ENCODE results near the gene TBC1D1. TPM values are rescaled to one million over a fixed set of nuclear protein-coding genes. Genes with fewer than 3 reads are reported as not detected.

The TBC1D1 gene
- total RNA-seq, 1 experiment from 2014 or later, result 97.0 TPM

- DNase-seq (ENCODE audit: low spot score), result no peak
These were observed 5.4 kb upstream of the TBC1D1 start for GRCh38 chr4:37885496-37885895.

DNA sequence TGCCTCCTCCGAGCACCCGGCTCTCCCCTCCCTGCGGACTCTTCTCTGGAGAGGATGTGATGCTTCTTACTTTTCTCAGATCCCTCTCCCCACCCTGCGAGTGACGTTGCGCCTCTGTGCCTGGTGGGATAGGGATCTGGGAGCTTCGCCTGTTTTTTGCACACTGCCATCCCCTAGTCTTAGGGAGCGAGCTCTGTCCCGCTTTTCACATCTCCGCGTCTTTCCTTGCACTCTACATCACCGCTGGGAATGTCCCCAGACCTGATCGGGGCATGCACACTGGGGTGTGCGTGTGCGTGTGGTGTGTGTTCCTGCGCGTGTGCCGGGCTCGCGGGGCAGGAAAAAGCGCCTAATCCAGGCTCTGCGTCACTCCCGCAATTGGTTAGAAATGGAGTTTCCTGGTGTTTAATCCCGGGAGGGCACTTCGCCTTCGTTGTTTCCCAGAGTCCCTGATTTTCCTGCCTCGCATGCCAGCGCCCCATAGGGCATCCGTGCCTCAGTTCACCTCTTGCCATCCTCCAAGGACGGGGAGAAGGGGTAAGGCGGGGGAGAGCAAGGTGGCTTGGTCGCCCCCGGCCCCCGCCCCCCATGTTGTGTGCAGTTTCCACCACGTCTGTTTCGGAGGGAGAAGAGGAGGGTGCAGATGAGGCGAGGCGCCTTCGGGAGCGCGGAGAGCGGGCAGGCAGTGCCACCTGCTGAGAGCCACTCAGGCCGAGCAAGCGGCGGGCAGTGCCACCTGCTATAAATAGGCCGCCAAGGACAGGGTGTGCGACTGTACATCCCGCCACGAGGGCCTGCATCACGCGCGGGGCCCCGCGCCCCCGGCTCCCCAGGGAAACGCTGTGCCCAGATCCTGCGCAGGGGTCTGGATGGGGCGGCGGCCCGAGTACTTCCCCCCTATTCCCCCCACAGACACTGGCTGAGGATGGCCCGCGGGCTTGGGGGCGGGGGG, 759 bp upstream of the TBC1D1 start:
- peak; percentile 15 for DNase-seq (ENCODE audit: low spot score)

DNA sequence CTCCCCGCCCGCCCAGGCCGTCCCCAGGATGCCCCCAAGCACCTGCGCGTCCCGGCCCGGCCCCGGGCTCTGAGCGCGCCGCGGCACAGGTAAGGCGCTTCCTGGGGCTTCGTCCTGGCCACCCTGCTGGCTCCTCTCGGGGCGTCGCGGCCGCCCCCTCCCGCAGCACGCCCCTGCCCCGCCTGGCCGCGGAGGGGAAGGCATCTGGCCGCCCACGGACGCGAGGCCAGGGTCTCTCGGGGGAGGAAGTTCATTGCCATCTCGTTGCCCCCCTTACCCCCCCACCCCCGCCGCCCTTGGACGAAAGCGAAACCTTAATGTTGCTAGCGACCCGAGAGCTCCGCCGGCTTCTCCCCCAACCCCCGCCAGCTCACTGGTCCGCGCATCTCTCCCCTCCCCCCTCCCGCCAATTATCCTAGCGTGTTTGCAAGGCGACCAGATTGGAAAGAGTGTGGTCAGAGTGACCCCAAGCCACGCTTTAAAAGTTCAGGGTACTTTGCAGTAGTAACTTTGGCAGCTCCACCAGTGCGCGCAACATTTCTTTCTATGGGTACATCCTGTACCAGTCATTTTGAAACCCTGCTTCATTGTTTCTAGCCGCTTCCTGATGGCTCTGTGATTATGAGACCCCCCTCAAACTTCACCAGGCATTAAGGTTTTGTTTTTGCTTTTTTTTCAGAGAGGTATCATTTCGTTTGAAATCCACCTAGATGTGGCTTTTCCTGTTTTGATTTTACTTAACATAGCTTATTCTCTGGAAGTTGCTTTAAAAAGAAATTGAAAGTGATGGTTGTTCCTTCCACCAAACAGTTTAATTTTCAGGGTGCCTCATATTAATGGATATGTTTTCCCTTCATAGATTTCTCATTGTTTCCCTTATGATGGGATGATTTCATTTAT, 626 bp downstream of the TBC1D1 start:
- no peak for DNase-seq (ENCODE audit: low spot score)

DNA sequence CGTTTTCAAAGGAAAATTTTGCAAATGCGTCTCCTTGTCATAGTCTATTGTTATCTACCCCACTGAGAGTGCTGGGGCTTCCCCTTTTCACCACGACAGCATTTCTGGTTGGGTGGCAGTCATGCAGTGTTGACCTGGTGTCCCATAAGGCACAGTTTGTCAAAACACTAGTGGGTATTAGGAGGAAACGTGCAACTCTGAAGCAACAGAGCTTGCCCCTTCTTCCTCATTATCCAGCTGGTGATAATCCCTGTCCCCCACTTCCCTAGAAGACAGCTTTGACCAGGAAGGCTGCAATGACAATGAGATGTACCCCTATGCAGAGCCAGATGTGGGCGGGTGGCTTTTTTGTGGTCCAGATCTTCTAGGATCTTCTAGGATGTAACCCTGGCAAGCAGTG, 1.8 kb downstream of the TBC1D1 start:
- DNase-seq (ENCODE audit: low spot score), result no peak

- DNase-seq (ENCODE audit: low spot score), result no peak
These were observed 2.3 kb downstream of the TBC1D1 start for GRCh38 chr4:37893164-37893563.

DNA sequence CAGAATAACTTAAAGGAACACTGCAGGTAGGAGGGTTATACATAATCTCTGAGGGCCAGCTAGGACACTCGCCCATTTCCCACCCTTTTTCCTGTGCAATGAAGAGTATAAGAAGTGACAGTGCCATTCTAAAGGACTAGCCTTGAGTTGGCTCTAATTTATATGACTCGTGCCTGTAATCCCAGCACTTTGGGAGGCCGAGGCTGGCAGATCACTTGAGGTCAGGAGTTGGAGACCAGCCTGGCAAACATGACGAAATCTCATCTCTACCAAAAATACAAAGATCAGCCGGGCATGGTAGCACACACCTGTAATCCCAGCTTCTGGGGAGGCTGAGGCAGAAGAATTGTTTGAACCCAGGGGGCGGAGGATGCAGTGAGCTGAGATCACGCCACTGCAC, 4.4 kb downstream of the TBC1D1 start:
- DNase-seq (ENCODE audit: low spot score), result no peak

DNA sequence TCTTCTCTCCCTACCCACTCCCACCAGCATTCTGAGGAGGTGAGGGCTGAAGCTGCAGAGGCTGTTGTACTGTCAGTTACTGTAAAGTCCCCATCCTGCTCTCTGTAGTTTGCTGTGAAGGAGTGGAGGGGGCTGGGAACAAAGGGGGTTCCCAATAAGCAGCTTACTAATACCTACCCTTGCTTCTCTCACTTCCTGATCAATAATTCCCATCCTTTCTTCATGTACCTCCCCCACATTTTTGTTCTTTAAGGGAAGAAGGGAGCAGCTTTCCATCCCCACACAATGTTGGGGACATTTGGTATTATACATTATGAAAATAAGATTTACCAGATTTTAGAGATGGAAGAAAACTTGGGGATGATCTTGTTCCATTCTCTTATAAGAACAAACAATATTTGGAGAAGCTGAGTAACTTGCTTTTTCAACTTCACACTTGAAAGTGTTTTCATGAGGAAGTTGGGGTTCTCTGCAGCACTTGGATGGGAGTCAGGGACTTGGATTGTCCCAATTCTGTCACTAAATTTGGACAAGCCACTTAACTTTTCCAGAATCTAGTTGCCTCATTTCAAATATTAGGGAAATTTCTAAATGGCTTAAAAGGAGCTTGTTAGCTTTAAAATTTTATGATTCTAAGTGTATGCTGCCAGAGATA, 5.4 kb downstream of the TBC1D1 start:
- no peak for DNase-seq (ENCODE audit: low spot score)

GRCh38 chr4:37902212-37902611, 11.3 kb downstream of the TBC1D1 start:
- DNase-seq (ENCODE audit: low spot score), result no peak

DNA sequence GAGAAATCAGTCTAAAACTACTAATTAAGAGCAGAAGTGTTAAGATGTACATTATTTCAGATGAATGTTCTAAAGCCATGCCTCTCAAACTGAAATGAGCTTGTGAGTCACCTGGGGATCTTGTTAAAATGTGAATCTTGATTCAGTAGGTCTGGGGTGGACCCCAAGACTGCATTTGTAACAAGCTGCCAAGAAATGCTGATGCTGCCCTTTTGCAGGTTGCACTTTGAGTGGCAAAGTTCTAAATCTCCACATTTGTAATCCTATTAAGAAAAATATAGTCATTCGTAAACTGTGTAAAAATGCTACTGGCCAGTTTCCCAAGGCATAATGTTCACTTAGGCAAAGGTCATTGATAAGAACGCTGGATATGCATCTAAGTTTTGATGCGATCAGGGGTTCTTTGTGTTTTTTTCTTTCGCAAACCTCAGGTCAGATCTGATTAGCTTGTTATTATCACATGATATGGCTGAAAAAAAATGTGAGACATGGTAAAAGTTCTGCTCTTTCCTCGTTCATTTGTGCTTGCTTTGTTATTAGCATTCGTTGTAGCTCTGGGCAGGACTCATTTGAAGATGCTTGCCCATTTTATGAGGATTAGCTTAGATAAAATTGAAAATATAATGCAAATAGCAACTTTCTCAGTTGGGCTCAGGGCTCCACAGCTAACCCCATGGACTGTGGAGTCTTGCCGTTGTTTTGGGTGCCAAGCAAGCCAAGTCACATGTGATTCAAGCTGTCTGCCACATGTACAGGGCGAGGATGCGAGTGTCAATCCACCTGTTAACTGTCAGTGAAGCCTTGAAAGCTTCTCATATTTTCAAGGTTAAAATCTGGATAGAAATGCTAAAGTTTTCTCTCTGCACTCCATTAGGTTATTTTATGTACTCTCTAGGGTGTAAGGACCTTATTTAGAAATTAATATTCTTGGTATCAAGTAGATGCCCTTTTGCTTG, 12.1 kb downstream of the TBC1D1 start:
- DNase-seq (ENCODE audit: low spot score), result no peak

GRCh38 chr4:37903901-37904300, 13.0 kb downstream of the TBC1D1 start:
- no peak for DNase-seq (ENCODE audit: low spot score)

DNA sequence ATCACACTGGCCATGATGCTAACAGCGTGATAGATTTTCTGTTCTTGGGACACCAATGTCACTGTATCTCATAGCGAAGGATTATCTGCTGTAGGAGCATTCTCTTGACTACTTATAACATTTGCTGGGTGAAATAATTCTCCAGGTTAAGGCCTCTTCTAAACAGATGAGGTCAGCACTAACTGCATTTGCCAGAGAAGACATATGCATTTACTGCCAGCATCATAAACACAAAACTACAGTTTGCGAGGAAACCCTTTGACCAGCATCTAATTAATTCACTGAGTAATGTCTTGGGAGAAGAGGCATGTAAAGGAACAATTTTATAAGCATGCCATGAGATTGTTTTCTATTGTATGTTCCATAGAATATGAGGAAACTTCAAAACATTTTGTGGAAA, 13.9 kb downstream of the TBC1D1 start:
- no peak for DNase-seq (ENCODE audit: low spot score)

- DNase-seq (ENCODE audit: low spot score), result no peak
These were observed 14.8 kb downstream of the TBC1D1 start for GRCh38 chr4:37905533-37906169.

GRCh38 chr4:37908488-37909331, 17.8 kb downstream of the TBC1D1 start:
- DNase-seq (ENCODE audit: low spot score), result peak; percentile 31

- no peak for DNase-seq (ENCODE audit: low spot score)
These were observed 18.6 kb downstream of the TBC1D1 start for GRCh38 chr4:37909332-37910090.

DNA sequence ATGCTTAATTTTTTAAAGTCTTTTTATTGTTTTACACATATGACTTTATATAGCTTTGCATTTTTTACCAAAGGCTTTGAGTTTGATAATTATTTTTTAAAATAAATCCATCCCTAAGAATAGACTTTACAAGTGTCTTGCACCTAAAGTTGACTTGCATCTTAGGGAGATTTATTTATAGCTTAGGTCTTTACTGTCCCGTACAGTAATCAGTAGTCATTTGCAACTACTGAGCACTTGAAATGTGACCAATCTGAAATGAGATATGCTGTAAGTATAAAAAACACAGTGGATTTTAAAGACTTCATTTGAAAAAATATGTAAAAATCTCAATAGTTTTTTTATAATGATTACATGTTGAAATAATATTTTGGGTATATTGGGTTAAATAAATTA, 19.2 kb downstream of the TBC1D1 start:
- no peak for DNase-seq (ENCODE audit: low spot score)

DNA sequence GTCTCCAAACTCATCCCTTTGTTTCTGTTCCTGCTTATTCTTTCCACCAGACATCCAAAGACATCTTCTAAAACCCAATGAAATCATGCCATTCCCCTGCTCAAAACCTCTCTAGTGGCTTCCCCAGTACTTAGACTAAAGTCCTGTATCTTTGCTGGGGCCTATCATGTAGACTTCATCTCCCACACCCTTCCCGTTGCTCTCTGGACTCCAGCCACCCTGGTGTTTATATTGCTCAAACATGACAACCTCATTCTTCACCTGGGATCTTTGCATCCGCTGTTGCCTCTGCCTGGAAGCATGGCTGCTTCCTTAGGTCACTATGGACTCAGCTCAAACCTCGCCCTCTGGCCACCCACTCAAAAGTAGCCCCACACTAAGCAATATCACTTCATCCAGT, 23.7 kb downstream of the TBC1D1 start:
- no peak for DNase-seq (ENCODE audit: low spot score)

GRCh38 chr4:37917388-37917787, 26.5 kb downstream of the TBC1D1 start:
- no peak for DNase-seq (ENCODE audit: low spot score)

GRCh38 chr4:37918653-37919052, 27.8 kb downstream of the TBC1D1 start:
- DNase-seq (ENCODE audit: low spot score), result no peak

- DNase-seq (ENCODE audit: low spot score), result no peak
These were observed 31.4 kb downstream of the TBC1D1 start for GRCh38 chr4:37922328-37922727.

Data from A172 (cell line).